ENCODE results near the gene ABCC1.

The ABCC1 gene

GRCh38 chr16:16014329-16015224 lies 65.2 kb downstream of the ABCC1 start:
- DNase-seq (ENCODE audit: low spot score), result no peak
- CTCF ChIA-PET, result interaction anchor here (0.6 kb wide), 1 partner anchor 10 kb away, joined by 5 read pairs; no protein-coding TSS in a partner anchor
- peak overlapping the region; percentile 23; the same call in 1 of the 2 replicates for H3K27ac ChIP-seq
- POLR2A ChIA-PET (ENCODE audit: low non-redundant PET), result no interaction called here
- TF ChIP-seq CTCF (conservative IDR thresholded peaks at IDR 0.05; ENCODE audit: low read depth), result no peak

GRCh38 chr16:16015849-16016248 lies 66.4 kb downstream of the ABCC1 start:
- no peak for TF ChIP-seq CTCF (conservative IDR thresholded peaks at IDR 0.05; ENCODE audit: low read depth)
- peak overlapping the region; percentile 19; the same call in 1 of the 2 replicates for H3K27ac ChIP-seq
- DNase-seq (ENCODE audit: low spot score), result no peak
- ChIA-PET CTCF (interaction anchor here (0.6 kb wide), 2 partner anchors 26 to 249 kb away, joined by 4 to 5 read pairs; no protein-coding TSS in a partner anchor), POLR2A (ENCODE audit: low non-redundant PET) (no interaction called here)

- ChIA-PET CTCF (interaction anchor here (0.6 kb wide), 1 partner anchor 250 kb away, joined by 5 read pairs; no protein-coding TSS in a partner anchor), POLR2A (ENCODE audit: low non-redundant PET) (no interaction called here)
- H3K27ac ChIP-seq, result peak overlapping the region; percentile 19; the same call in 1 of the 2 replicates
Observed at GRCh38 chr16:16016388-16016964, 67.1 kb downstream of the ABCC1 start.

GRCh38 chr16:16017812-16018211 lies 68.4 kb downstream of the ABCC1 start:
- CTCF ChIA-PET, result no interaction called here
- DNase-seq (ENCODE audit: low spot score), result no peak
- TF ChIP-seq CTCF (conservative IDR thresholded peaks at IDR 0.05; ENCODE audit: low read depth), result no peak
- POLR2A ChIA-PET (ENCODE audit: low non-redundant PET), result no interaction called here
- peak overlapping the region; percentile 83 for H3K27ac ChIP-seq

More at GRCh38 chr16:16016388-16016964, 67.1 kb downstream of the ABCC1 start:
- no peak for TF ChIP-seq CTCF (conservative IDR thresholded peaks at IDR 0.05; ENCODE audit: low read depth)
- DNase-seq (ENCODE audit: low spot score), result no peak

GRCh38 chr16:16018705-16019104 lies 69.3 kb downstream of the ABCC1 start:
- no peak for TF ChIP-seq CTCF (conservative IDR thresholded peaks at IDR 0.05; ENCODE audit: low read depth)
- H3K27ac ChIP-seq, result peak overlapping the region; percentile 83
- CTCF ChIA-PET, result interaction anchor here (0.6 kb wide), 1 partner anchor 90 kb away, joined by 3 read pairs; no protein-coding TSS in a partner anchor
- POLR2A ChIA-PET (ENCODE audit: low non-redundant PET), result no interaction called here
- DNase-seq (ENCODE audit: low spot score), result no peak

GRCh38 chr16:16019488-16019887 lies 70.1 kb downstream of the ABCC1 start:
- peak; percentile 68 for DNase-seq (ENCODE audit: low spot score)
- POLR2A ChIA-PET (ENCODE audit: low non-redundant PET), result interaction anchor here (0.6 kb wide), 1 partner anchor 70 kb away, joined by 3 read pairs; no protein-coding TSS in a partner anchor
- TF ChIP-seq CTCF (conservative IDR thresholded peaks at IDR 0.05; ENCODE audit: low read depth), result no peak

More at GRCh38 chr16:16019488-16019887, 70.1 kb downstream of the ABCC1 start:
- CTCF ChIA-PET, result interaction anchor here (0.5 kb wide), 1 partner anchor 263 kb away, joined by 3 read pairs; no protein-coding TSS in a partner anchor
- peak overlapping the region; percentile 83 for H3K27ac ChIP-seq
